Natural killer cell treated with Interleukin-12 subunit alpha and Interleukin-12 subunit beta and Interleukin-15 and Interleukin-18, amount 100 ng/mL, for 72 hours (primary cell): ENCODE data around the gene TMEM184C. TPM values are rescaled to one million over a fixed set of nuclear protein-coding genes. Genes with fewer than 3 reads are reported as not detected.
A peak's percentile ranks its signal among the peaks of the same experiment; 100 is the strongest.

ENCODE experiments used
- ATAC-seq, 2 donors: fragments of 150-1000 bp; cut with Tn5 transposase in 1 of 2; sonication (Bioruptor Pico), chemical (Tn5 transposase) in 1 of 2; 2 replicates each; pipeline ENCODE4 v1.10.0; 2021
- DNase-seq: peaks from one replicate; pipeline ENCODE4 v3.0.0; 2022; ENCODE audit warnings: low spot score
- H3K27ac Mint-ChIP-seq, 2 donors: 1 replicate in 1 of 2; 2 replicates in 1 of 2; pipeline ENCODE4 v1.8.0; 2022; ENCODE audit warnings: mixed read lengths in 2 of 2, mild to moderate bottlenecking in 1 of 2, moderate library complexity in 1 of 2
- H3K27me3 Mint-ChIP-seq, 2 donors: 1 replicate in 1 of 2; 2 replicates in 1 of 2; pipeline ENCODE4 v1.8.0; 2022; ENCODE audit warnings: mixed read lengths in 2 of 2
- H3K36me3 Mint-ChIP-seq: one replicate; pipeline ENCODE4 v1.8.0; 2022; ENCODE audit warnings: mixed read lengths
- H3K4me1 Mint-ChIP-seq, 2 donors: 1 replicate in 1 of 2; 2 replicates in 1 of 2; pipeline ENCODE4 v1.8.0; 2022; ENCODE audit warnings: low read depth in 2 of 2, mixed read lengths in 2 of 2, mild to moderate bottlenecking in 1 of 2
- H3K4me3 Mint-ChIP-seq: one replicate; pipeline ENCODE4 v1.8.0; 2022; ENCODE audit warnings: mixed read lengths
- H3K9me3 Mint-ChIP-seq: 2 replicates; pipeline ENCODE4 v1.8.0; 2022; ENCODE audit warnings: mixed read lengths
- total RNA-seq, 2 donors: library from RNA; stranded (reverse); gene quantifications; one replicate each; pipeline ENCODE4 v1.2.3, GENCODE V29; 2022

The TMEM184C gene
- total RNA-seq, 2 donors from 2014 or later: 17.6 to 27.2 TPM

- no peaks in the 10 kb centered on the region for H3K9me3 Mint-ChIP-seq
- no peak overlapping the region for H3K4me3 Mint-ChIP-seq
- no peak overlapping the region for H3K27ac Mint-ChIP-seq
- peaks cover 4 to 6% of the 10 kb centered on the region in 2 donors for H3K4me1 Mint-ChIP-seq
- no peaks in the 10 kb centered on the region for H3K36me3 Mint-ChIP-seq
- H3K27me3 Mint-ChIP-seq: peaks cover 2 to 21% of the 10 kb centered on the region in 2 donors
- DNase-seq (no peak), ATAC-seq (no peak)
Measured at GRCh38 chr4:147691820-147692219, 74.6 kb downstream of the TMEM184C start.

- DNase-seq (no peak), ATAC-seq (no peak)
- peaks cover 4 to 6% of the 10 kb centered on the region in 2 donors for H3K4me1 Mint-ChIP-seq
- H3K4me3 Mint-ChIP-seq: no peak overlapping the region
- H3K27ac Mint-ChIP-seq: no peak overlapping the region
- H3K27me3 Mint-ChIP-seq: peaks cover 2 to 29% of the 10 kb centered on the region in 2 donors
- no peaks in the 10 kb centered on the region for H3K9me3 Mint-ChIP-seq
- no peaks in the 10 kb centered on the region for H3K36me3 Mint-ChIP-seq
Measured at GRCh38 chr4:147693218-147693617, 76.0 kb downstream of the TMEM184C start.

- no peaks in the 10 kb centered on the region for H3K4me1 Mint-ChIP-seq
- H3K36me3 Mint-ChIP-seq: no peaks in the 10 kb centered on the region
- peaks cover 2 to 22% of the 10 kb centered on the region in 2 donors for H3K27me3 Mint-ChIP-seq
- no peak overlapping the region for H3K4me3 Mint-ChIP-seq
- H3K27ac Mint-ChIP-seq: no peak overlapping the region
- ATAC-seq (no peak), DNase-seq (no peak)
- no peaks in the 10 kb centered on the region for H3K9me3 Mint-ChIP-seq
Measured at GRCh38 chr4:147696866-147697265, 79.7 kb downstream of the TMEM184C start.

- Mint-ChIP-seq H3K27ac (no peak overlapping the region), H3K9me3 (no peaks in the 10 kb centered on the region), H3K36me3 (no peaks in the 10 kb centered on the region), H3K4me1 (peaks cover 0 to 6% of the 10 kb centered on the region in 2 donors), H3K4me3 (no peak overlapping the region), H3K27me3 (no peaks in the 10 kb centered on the region)
- ATAC-seq (no peak), DNase-seq (no peak)
Measured at GRCh38 chr4:147704846-147705245, 87.6 kb downstream of the TMEM184C start.

- H3K4me3 Mint-ChIP-seq: no peak overlapping the region
- DNase-seq (no peak), ATAC-seq (peak in 1 of 2 donors; percentile 65)
- H3K36me3 Mint-ChIP-seq: no peaks in the 10 kb centered on the region
- H3K9me3 Mint-ChIP-seq: no peaks in the 10 kb centered on the region
- no peak overlapping the region for H3K27ac Mint-ChIP-seq
- peaks cover 0 to 6% of the 10 kb centered on the region in 2 donors for H3K4me1 Mint-ChIP-seq
- no peaks in the 10 kb centered on the region for H3K27me3 Mint-ChIP-seq
Measured at GRCh38 chr4:147707892-147708672, 90.9 kb downstream of the TMEM184C start.

GRCh38 chr4:147709999-147710398 lies 92.8 kb downstream of the TMEM184C start:
- Mint-ChIP-seq H3K4me3 (no peak overlapping the region), H3K4me1 (peaks cover 0 to 6% of the 10 kb centered on the region in 2 donors), H3K27me3 (no peaks in the 10 kb centered on the region), H3K9me3 (no peaks in the 10 kb centered on the region), H3K36me3 (no peaks in the 10 kb centered on the region), H3K27ac (no peak overlapping the region)
- no peak for DNase-seq
- no peak for ATAC-seq

- Mint-ChIP-seq H3K36me3 (no peaks in the 10 kb centered on the region), H3K27me3 (peaks cover 16 to 18% of the 10 kb centered on the region in 2 donors), H3K4me3 (no peak overlapping the region), H3K4me1 (peaks cover 0 to 5% of the 10 kb centered on the region in 2 donors), H3K9me3 (no peaks in the 10 kb centered on the region), H3K27ac (no peak overlapping the region)
- ATAC-seq (no peak), DNase-seq (no peak)
Measured at GRCh38 chr4:147714575-147715401, 97.6 kb downstream of the TMEM184C start.

- Mint-ChIP-seq H3K27me3 (peaks cover 16 to 18% of the 10 kb centered on the region in 2 donors), H3K27ac (no peak overlapping the region), H3K9me3 (no peaks in the 10 kb centered on the region), H3K36me3 (no peaks in the 10 kb centered on the region), H3K4me1 (peaks cover 0 to 5% of the 10 kb centered on the region in 2 donors), H3K4me3 (no peak overlapping the region)
- ATAC-seq: no peak
- no peak for DNase-seq
Measured at GRCh38 chr4:147717878-147718277, 100.7 kb downstream of the TMEM184C start.

Other genes starting within 250 kb of the TMEM184C start
- gene EDNRA, start 136.3 kb upstream of the TMEM184C start, total RNA-seq: not detected
- gene PRMT9, start 66.8 kb downstream of the TMEM184C start, total RNA-seq: 10 to 100 TPM in 1 of 2 donors, 1 to 10 TPM in 1; 6.5 to 11.8 TPM
- 10 to 100 TPM in 1 of 2 donors, 1 to 10 TPM in 1; 7.4 to 11.4 TPM for gene ARHGAP10, start 114.7 kb downstream of the TMEM184C start, total RNA-seq